Right cardiac atrium (tissue), 5 donors: ENCODE results near the gene ARAP3. TPM values are rescaled to one million over a fixed set of nuclear protein-coding genes. Genes with fewer than 3 reads are reported as not detected.

Experiments used
- ATAC-seq, 2 donors: fragments of 200-7000 bp; cut with Tn5 transposase; one replicate each; pipeline versions ENCODE4 v1.8.0 to v1.9.1; 2020; ENCODE audit warnings: moderate library complexity in 2 of 2, mild to moderate bottlenecking in 1 of 2
- DNase-seq, 3 donors: peaks; one replicate each; pipeline ENCODE4 v3.0.0-alpha.2; 2020
- H3K27ac ChIP-seq: one replicate; pipeline ENCODE4 v1.5.1; 2013; ENCODE audit warnings: mild to moderate bottlenecking, low read length, control low read depth, moderate library complexity
- H3K27me3 ChIP-seq: one replicate; pipeline ENCODE4 v1.6.1; 2013; ENCODE audit not compliant: control insufficient read depth, insufficient read depth
- H3K4me1 ChIP-seq: one replicate; pipeline ENCODE4 v1.6.1; 2013; ENCODE audit warnings: low read length; ENCODE audit not compliant: control insufficient read depth, insufficient read depth
- H3K4me3 ChIP-seq: one replicate; pipeline ENCODE4 v1.5.1; 2013; ENCODE audit warnings: low read length, control low read depth
- H3K9me3 ChIP-seq: one replicate; pipeline ENCODE4 v1.6.1; 2013; ENCODE audit warnings: low read length; ENCODE audit not compliant: control insufficient read depth
- WGBS: extraction: QIAGEN DNeasy Blood & Tissue Kit; methylation state at CpG from one replicate; pipeline ENCODE4 v1.1.7; 2013; 5-methylcytosine and 5-hydroxymethylcytosine counted together
- intact Hi-C, 4 donors: fragments of 100-400 bp; cut with DNase I; formaldehyde crosslinking; loops; one replicate each; pipeline versions ENCODE4 v1.11.0 to v1.14.0; 2022 to 2023
- polyA plus RNA-seq: library from polyadenylated mRNA; stranded (reverse); fragments of 200-250 nt; gene quantifications from one replicate; pipeline ENCODE4 v1.2.3, GENCODE V29; 2013
- total RNA-seq, 4 donors: library from RNA; stranded (reverse); fragmentation: NEBNext Ultra II Directional; extraction: Animal tissue kit (Norgen Biotek cat#: 25700); gene quantifications; one replicate each; pipeline ENCODE4 v1.2.1, GENCODE V29; 2021
- donor health status: healthy with polysubstance abuse.
- donor health status: DM: no; HTN: yes; CAD: no.
- donor health status: DM: no; HTN: no; CAD: no.
- donor health status: DM: no; HTN: yes; CAD: no; lungs with severe emphysema.
- donor health status: DM: yes; HTN: yes; CAD: no.

ARAP3 gene
- total and polyA plus RNA-seq, 5 donors, result 12.4 to 18.8 (median 16.7) TPM

GRCh38 chr5:141639357-141640050 lies 42.5 kb downstream of the ARAP3 start:
- intact Hi-C loops, result no loop called here
- ATAC-seq, result no peak
- DNase-seq, result no peak
- 88% methylated on average over 12 of the region's 12 CpGs for WGBS
- H3K27me3 ChIP-seq, result no peaks in the 10 kb centered on the region
- H3K4me3 ChIP-seq, result no peak overlapping the region
- no peak overlapping the region for H3K27ac ChIP-seq
- H3K4me1 ChIP-seq, result peaks cover 5% of the 10 kb centered on the region
- no peaks in the 10 kb centered on the region for H3K9me3 ChIP-seq

GRCh38 chr5:141638771-141639170 lies 43.3 kb downstream of the ARAP3 start:
- Histone ChIP-seq H3K4me3 (no peak overlapping the region), H3K9me3 (no peaks in the 10 kb centered on the region), H3K4me1 (peaks cover 5% of the 10 kb centered on the region), H3K27ac (no peak overlapping the region), H3K27me3 (no peaks in the 10 kb centered on the region)
- DNase-seq, result no peak
- ATAC-seq, result no peak
- intact Hi-C loops, result no loop called here
- 90% methylated on average over 2 of the region's 2 CpGs for WGBS

GRCh38 chr5:141637767-141638419 lies 44.1 kb downstream of the ARAP3 start:
- H3K4me1 ChIP-seq, result peaks cover 5% of the 10 kb centered on the region
- no peaks in the 10 kb centered on the region for H3K27me3 ChIP-seq
- peak; percentile 53 to 59 for ATAC-seq
- intact Hi-C loops, result no loop called here
- no peak overlapping the region for H3K27ac ChIP-seq
- WGBS, result 4% methylated on average over 40 of the region's 40 CpGs
- DNase-seq, result peak; percentile 61 to 84 (median 82)
- H3K4me3 ChIP-seq, result peak overlapping the region; percentile 90
- no peaks in the 10 kb centered on the region for H3K9me3 ChIP-seq

- intact Hi-C loops, result no loop called here
- no peaks in the 10 kb centered on the region for H3K27me3 ChIP-seq
- ATAC-seq (peak; percentile 37 to 38), DNase-seq (peak in 2 of 3 donors; percentile 73 to 81)
- WGBS, result under 1% methylated on average over 63 of the region's 63 CpGs
- peaks cover 5% of the 10 kb centered on the region for H3K4me1 ChIP-seq
- no peaks in the 10 kb centered on the region for H3K9me3 ChIP-seq
- no peak overlapping the region for H3K27ac ChIP-seq
- H3K4me3 ChIP-seq, result peak overlapping the region; percentile 90
Observed at GRCh38 chr5:141637123-141637766, 44.8 kb downstream of the ARAP3 start.

GRCh38 chr5:141636413-141637122 lies 45.5 kb downstream of the ARAP3 start, which contains the start of the genes HDAC3 and RELL2:
HDAC3 (minus strand) TSS chr5:141636849; CDS start chr5:141636790, 59 bp downstream.
RELL2 (plus strand) TSS chr5:141636997; CDS start chr5:141638226, 1,229 bp downstream.
- peak within 1 kb of the TSS; percentile 90 for H3K4me3 ChIP-seq
- ATAC-seq (peak; percentile 96 to 98), DNase-seq (peak; percentile 94 to 98 (median 98))
- WGBS, result under 1% methylated on average over 55 of the region's 55 CpGs
- no peaks in the 10 kb centered on the region for H3K9me3 ChIP-seq
- peak within 1 kb of the TSS; percentile 38 for H3K27ac ChIP-seq
- peaks cover 5% of the 10 kb centered on the region for H3K4me1 ChIP-seq
- intact Hi-C loops, result no loop called here
- H3K27me3 ChIP-seq, result no peaks in the 10 kb centered on the region

GRCh38 chr5:141636106-141636412 lies 46.0 kb downstream of the ARAP3 start:
- no peak for ATAC-seq
- WGBS, result 7% methylated on average over 4 of the region's 4 CpGs
- no peak for DNase-seq
- Histone ChIP-seq H3K9me3 (no peaks in the 10 kb centered on the region), H3K27ac (no peak overlapping the region), H3K27me3 (no peaks in the 10 kb centered on the region), H3K4me3 (peak overlapping the region; percentile 90), H3K4me1 (peaks cover 5% of the 10 kb centered on the region)
- intact Hi-C loops, result no loop called here

- WGBS, result 67% methylated on average over 7 of the region's 7 CpGs
Observed at GRCh38 chr5:141635646-141636045, 46.4 kb downstream of the ARAP3 start.

GRCh38 chr5:141634720-141635119 lies 47.3 kb downstream of the ARAP3 start:
- WGBS, result 89% methylated on average over 6 of the region's 6 CpGs
- Histone ChIP-seq H3K9me3 (no peaks in the 10 kb centered on the region), H3K27me3 (no peaks in the 10 kb centered on the region), H3K4me1 (peaks cover 5% of the 10 kb centered on the region), H3K4me3 (no peak overlapping the region), H3K27ac (no peak overlapping the region)
- intact Hi-C loops, result no loop called here
- ATAC-seq (no peak), DNase-seq (no peak)

More at GRCh38 chr5:141635646-141636045, 46.4 kb downstream of the ARAP3 start:
- Histone ChIP-seq H3K4me1 (peaks cover 5% of the 10 kb centered on the region), H3K9me3 (no peaks in the 10 kb centered on the region), H3K27ac (no peak overlapping the region), H3K27me3 (no peaks in the 10 kb centered on the region), H3K4me3 (peak overlapping the region; percentile 90)
- DNase-seq (no peak), ATAC-seq (no peak)
- intact Hi-C loops, result no loop called here

GRCh38 chr5:141633871-141634561 lies 48.0 kb downstream of the ARAP3 start:
- 76% methylated on average over 5 of the region's 5 CpGs for WGBS
- H3K9me3 ChIP-seq, result no peaks in the 10 kb centered on the region
- no peaks in the 10 kb centered on the region for H3K27me3 ChIP-seq
- H3K4me3 ChIP-seq, result no peak overlapping the region
- intact Hi-C loops, result no loop called here
- no peak overlapping the region for H3K27ac ChIP-seq
- H3K4me1 ChIP-seq, result peaks cover 5% of the 10 kb centered on the region
- DNase-seq, result no peak
- ATAC-seq, result no peak

- H3K27ac ChIP-seq, result no peak overlapping the region
- DNase-seq, result no peak
- no peak overlapping the region for H3K4me3 ChIP-seq
- 90% methylated on average over 2 of the region's 2 CpGs for WGBS
- ATAC-seq, result no peak
- H3K27me3 ChIP-seq, result no peaks in the 10 kb centered on the region
- H3K4me1 ChIP-seq, result peaks cover 5% of the 10 kb centered on the region
- no peaks in the 10 kb centered on the region for H3K9me3 ChIP-seq
- intact Hi-C loops, result no loop called here
Observed at GRCh38 chr5:141632650-141633049, 49.4 kb downstream of the ARAP3 start.
